GM21515 (cell line): Measurements from ENCODE around the gene ENPP4.
"Not testable (repeated sequence)": the region's sequence is repeated elsewhere in the genome, so short reads cannot be mapped to it uniquely, and the experiment has no call there.

Experiments used
- ATAC-seq: cut with Tn5 transposase; IDR thresholded peaks from one replicate; pipeline ENCODE4 v1.9.1; 2021; ENCODE audit not compliant: unreplicated experiment

Gene ENPP4

GRCh38 chr6:46129629-46130511 lies at the start of gene ENPP4:
TSS of gene ENPP4 (plus strand) at chr6:46129989. CDS start at chr6:46139584, 9,595 bp downstream.
- peak; percentile 97 for ATAC-seq

- no peak for ATAC-seq
Observed at GRCh38 chr6:46080111-46080510, 49.7 kb upstream of the ENPP4 start.

- ATAC-seq = not testable (repeated sequence)
Observed at GRCh38 chr6:46085688-46086087, 44.1 kb upstream of the ENPP4 start.

GRCh38 chr6:46090115-46091079 lies 39.4 kb upstream of the ENPP4 start:
- ATAC-seq = peak; percentile 77

GRCh38 chr6:46091080-46091478 lies 38.7 kb upstream of the ENPP4 start:
- ATAC-seq = no peak

GRCh38 chr6:46095251-46095650 lies 34.5 kb upstream of the ENPP4 start:
- ATAC-seq = no peak

GRCh38 chr6:46097366-46097765 lies 32.4 kb upstream of the ENPP4 start:
- ATAC-seq = no peak

GRCh38 chr6:46098678-46099077 lies 31.1 kb upstream of the ENPP4 start:
- no peak for ATAC-seq

- ATAC-seq = no peak
Observed at GRCh38 chr6:46099952-46100351, 29.8 kb upstream of the ENPP4 start.

GRCh38 chr6:46102123-46102522 lies 27.7 kb upstream of the ENPP4 start:
- no peak for ATAC-seq

GRCh38 chr6:46103441-46104115 lies 26.2 kb upstream of the ENPP4 start:
- no peak for ATAC-seq

- peak; percentile 62 for ATAC-seq
Observed at GRCh38 chr6:46104209-46104608, 25.6 kb upstream of the ENPP4 start.

- no peak for ATAC-seq
Observed at GRCh38 chr6:46105568-46105967, 24.2 kb upstream of the ENPP4 start.

GRCh38 chr6:46113370-46113769 lies 16.4 kb upstream of the ENPP4 start:
- no peak for ATAC-seq

GRCh38 chr6:46115634-46116033 lies 14.2 kb upstream of the ENPP4 start:
- ATAC-seq = no peak

- no peak for ATAC-seq
Observed at GRCh38 chr6:46116289-46116688, 13.5 kb upstream of the ENPP4 start.

- no peak for ATAC-seq
Observed at GRCh38 chr6:46118157-46118556, 11.6 kb upstream of the ENPP4 start.

GRCh38 chr6:46118836-46119235 lies 11.0 kb upstream of the ENPP4 start:
- no peak for ATAC-seq

- not testable (repeated sequence) for ATAC-seq
Observed at GRCh38 chr6:46119679-46120078, 10.1 kb upstream of the ENPP4 start.

- ATAC-seq = peak; percentile 31
Observed at GRCh38 chr6:46128476-46128875, 1.3 kb upstream of the ENPP4 start.

GRCh38 chr6:46129291-46129628 lies 529 bp upstream of the ENPP4 start:
- ATAC-seq = peak; percentile 10
